ELF-1 (cell line): ENCODE data around the gene ALDH16A1.

Experiments used
- DNase-seq: peaks from one replicate; pipeline ENCODE4 v3.0.0-alpha.2; 2016; ENCODE audit warnings: low read depth, low spot score

ALDH16A1 gene

DNA sequence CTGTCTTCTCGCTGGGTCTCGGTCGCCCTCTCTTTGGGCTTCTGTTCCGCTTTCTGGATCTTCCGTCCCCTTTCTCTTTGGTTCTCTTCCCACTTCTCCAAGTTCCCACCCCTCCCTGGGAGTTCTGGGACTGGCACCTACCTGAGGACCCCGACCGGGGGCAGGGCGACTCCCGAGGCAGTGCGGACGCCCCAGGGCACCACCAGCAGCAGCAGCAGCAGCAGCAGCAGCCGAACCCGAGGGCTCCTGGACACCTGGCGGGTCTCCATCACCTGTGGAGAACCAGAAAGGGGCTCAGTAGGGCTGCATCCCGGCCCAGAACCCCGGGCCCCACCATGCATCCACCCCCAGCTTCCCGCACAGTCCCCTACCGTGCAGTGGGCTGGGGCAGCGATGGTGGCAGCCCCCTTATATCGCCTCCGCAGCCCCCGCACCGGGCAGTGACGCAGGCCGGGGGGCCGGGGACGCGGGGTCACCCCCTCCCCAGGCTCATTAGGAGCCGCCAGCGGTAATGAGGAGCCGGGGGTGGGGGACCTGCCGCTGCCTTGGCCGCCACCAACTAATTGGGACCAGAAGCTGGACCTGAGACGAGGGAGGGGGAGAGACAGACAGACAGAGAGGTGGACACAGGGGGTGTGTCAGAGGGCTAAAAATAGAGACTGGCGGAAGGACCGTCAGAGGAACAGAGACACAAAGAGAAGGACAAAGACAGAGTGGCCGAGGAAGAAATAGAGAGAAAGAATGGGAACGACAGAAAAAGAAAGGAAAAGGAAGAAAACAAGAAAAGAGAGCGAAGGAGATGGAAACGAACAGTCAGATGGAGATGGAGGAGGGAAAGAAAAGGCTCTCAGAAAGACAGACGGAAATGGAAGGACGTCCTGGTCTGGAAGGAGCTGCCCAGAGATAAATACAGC is 29.7 kb upstream of the ALDH16A1 start, which contains the start of gene PTH2:
TSS of gene PTH2 (minus strand) at position 371 of the 914 bp plus-strand sequence. CDS start at position 269, 102 bp downstream.
- no peak for DNase-seq

DNA sequence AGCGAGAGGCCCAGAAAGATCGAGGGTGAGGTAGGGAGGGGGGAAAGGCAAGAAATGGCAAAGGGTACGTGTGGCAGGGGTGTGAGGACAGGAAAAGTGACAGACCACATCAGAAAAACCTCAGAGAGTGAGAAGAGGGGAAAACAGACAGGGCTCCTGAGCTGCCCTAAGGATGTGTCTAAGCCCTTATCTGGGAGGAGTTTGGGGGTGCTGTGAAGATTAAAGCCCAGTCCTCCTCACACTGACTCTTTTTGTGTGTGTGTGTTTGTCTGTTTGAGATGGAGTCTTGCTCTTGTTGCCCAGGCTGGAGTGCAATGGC is 29.1 kb upstream of the ALDH16A1 start:
- no peak for DNase-seq

DNA sequence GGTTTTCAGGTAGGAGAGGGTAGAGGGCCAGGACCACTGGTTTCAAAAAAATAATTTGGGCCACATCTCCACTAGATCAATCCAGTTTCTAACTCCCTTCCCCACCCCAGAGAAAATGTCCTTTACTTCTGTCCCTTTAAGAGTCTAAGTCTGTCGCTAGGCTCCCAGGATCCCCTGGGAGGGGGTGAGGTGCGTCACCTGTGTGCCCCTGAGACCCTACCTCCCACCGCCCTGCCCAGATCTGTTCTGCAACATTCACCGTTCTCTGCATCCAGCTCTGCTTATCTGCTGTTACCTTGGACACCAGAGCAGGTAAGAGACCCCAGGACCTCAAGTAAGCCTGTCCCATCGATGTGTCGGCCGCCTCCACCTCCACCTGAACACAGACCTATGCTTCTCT is 27.8 kb upstream of the ALDH16A1 start, which contains the start of gene GFY:
TSS of gene GFY (plus strand) at position 211 of the 400 bp plus-strand sequence. CDS start 1,043 bp downstream, outside the sequence.
- DNase-seq: no peak

DNA sequence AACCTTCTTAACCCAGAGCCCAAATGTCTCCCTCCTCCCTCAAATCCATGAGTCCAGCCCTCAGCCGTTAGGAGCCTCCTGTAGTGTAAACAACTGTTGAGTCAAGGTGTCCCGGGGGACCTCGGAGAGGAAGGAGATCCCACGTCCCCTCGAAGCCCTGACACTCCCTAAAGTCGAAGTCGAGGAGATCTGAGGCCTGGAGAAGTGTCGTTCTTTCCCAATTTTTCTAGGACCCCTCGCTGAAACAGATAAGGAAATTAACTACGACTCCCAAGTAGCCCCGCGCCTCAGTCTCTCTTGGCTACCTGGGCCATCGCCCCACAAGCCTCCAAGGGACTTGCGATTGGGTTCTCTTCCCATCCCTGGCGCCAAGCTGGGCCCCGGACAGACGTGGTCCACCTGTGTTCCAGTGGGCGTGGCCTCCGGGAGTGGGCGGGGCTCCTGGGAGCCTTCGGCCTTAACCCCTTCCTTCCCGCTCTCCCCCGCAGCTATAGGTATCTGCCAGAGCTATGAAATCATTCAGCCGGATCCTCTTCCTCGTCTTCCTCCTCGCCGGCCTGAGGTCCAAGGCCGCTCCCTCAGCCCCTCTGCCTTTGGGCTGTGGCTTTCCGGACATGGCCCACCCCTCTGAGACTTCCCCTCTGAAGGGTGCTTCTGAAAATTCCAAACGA is 27.0 kb upstream of the ALDH16A1 start:
- peak; percentile 89 for DNase-seq

- no peak for DNase-seq
Measured at GRCh38 chr19:49427339-49427738, 25.7 kb upstream of the ALDH16A1 start.

DNA sequence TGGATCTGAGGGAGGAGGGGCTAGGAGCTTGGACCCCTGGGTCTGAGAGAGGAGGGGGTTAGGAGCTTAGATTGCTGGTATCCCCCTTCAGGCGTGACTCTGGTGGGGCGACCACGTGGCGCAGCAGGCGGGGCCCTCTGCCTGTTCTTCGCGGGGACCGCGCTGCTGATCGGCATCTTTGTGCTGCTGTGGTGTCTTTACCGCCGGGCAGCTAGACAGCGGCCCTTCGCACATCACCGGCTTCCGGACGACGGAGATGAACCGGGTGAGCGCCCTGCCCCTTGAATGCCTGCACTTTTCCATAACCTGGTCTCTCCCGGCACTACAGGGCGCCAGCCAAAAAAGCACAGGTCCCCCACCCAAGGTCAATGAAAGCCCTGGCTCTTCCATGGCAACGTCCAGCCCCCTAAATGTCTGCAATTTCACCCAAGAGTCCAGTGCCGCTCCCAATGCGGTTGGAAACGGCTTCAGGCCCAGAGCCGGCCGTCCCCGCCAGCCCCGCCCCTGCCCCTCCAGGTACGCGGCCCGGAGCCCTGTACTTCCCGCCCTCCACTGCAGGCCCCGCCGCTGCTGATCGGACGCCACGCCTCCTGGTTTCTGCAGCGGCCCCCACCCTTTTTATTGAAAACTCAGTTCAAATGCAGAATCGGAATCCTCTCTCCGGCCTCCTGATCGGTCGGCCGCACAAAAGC is 25.0 kb upstream of the ALDH16A1 start:
- DNase-seq: peak; percentile 63

- DNase-seq: no peak
Measured at GRCh38 chr19:49428547-49429451, 24.2 kb upstream of the ALDH16A1 start.

DNA sequence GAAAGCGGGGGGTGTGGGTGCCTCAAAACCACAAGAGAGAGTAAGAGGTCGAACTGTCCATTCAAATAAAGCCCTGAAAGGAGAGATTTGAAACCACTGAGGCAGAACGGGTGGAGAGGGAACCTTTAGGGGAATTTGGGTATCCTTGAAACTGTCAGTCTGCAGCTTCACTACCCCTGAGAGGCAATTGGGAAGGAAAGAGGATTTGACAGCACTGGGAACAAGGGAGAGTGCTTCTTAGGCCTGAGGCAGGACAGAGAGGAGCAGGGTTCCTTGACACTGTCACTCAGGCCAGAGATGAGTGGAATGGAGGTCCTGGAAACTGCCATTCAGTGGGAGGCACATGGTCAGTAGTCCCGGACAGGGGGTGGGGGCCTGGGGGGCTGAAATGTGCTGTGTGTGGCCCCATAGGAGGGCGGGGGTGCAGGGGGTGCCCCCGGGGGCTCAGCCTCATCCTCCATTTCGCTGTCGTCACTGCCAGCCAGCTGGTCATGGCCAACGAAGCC is 22.8 kb upstream of the ALDH16A1 start:
- DNase-seq: no peak

DNA sequence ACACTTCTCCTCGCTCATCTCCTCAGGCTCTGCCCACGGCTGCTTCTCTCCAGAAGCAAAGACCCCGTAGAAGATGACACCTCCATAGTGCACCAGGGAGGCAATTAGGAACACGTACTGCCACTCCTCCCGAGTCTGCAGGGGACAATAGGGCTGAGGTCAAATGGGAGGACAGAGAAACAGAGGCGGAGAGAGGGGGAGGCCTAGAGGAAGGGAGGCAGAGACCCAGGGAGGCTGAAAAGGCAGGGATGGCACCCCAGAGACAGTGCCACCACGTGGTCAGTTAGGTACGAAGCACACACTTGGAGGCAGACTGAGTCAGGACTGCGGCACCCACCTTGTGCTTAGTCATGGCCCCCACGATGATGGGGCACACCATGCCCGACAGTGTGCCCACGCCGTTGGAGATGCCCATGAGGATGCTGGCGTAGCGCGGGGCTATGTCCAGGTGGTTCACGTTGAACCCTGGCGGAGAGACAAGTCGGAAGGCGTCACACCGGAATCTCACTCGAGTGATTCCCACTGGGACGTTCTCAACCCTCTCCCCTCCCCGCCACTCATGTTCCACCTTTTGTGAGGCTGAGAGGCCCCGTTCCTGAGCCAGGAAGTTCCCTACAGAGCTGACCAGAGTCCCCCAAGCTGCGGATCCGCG is 22.2 kb upstream of the ALDH16A1 start:
- DNase-seq: no peak

DNA sequence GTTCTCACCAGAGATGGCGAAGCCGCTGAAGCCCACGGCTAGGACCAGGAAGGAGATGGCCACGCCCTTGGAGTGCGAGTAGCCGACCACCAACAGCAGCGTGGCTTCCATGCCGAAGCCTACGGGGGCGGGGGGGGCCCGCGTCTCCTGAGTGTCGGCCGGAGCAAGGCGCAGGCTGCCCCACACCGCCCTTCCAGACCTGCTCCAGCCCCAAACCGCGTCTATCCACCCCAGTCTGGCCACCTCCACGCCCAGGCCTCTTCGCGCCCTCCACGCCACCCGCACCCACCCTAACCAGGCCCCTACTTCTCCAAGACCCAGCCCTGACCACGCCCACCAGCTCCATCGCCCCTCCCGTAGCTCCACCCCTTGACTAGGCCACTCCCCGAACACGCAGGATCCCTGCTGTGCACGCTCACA is 21.7 kb upstream of the ALDH16A1 start:
- no peak for DNase-seq

DNA sequence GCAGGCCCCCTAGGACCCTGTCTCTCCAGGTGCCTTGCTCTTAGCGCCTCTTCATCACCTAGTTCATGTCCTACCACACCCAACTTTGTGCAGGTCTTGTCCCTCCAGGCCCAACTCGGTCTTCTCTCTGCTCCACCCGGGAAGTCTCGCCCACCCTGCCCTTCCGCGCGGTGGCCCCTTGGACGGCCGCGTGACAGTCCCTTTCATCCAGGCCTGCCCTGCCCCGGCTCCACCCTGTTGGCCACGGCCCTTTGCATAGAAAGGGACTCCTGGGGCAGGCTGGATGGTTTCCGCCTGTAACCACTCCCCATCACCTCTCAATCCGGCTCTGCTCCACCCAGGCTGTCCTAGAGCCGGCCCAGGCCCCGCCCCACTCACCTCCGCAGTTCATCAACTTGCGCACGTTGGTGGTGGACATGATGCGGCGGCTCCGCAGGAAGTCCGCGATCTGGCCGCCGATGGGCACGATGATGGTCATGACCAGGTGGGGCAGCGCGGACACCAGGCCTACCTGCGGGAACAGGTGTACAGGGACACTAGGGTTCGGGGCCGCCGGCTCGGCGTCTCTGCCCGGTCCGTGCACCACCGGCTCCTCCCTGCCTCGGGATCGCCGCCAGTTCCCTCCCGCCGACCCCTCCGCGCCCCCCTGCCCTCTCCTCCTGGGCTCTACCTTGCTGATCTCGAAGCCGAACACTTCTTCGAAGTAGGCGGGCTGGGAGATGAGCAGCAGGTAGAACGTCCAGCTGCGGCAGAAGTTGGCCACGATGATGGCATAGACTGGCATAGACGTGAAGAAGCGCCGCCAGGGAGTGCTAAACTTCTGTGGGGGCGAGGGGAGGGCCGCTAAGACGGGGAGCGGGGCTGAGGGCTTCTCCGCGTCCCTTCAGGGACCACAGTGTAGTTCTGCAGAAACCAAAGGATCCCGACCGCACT is 20.6 kb upstream of the ALDH16A1 start:
- peak; percentile 80 for DNase-seq

- DNase-seq: no peak
Measured at GRCh38 chr19:49433240-49433901, 19.7 kb upstream of the ALDH16A1 start.

- DNase-seq: no peak
Measured at GRCh38 chr19:49434907-49435583, 18.0 kb upstream of the ALDH16A1 start.

- no peak for DNase-seq
Measured at GRCh38 chr19:49435670-49436069, 17.4 kb upstream of the ALDH16A1 start.

GRCh38 chr19:49436381-49437017 is 16.5 kb upstream of the ALDH16A1 start:
- peak; percentile 85 for DNase-seq

GRCh38 chr19:49437231-49437630 is 15.8 kb upstream of the ALDH16A1 start:
- DNase-seq: no peak

- DNase-seq: no peak
Measured at GRCh38 chr19:49438261-49438660, 14.8 kb upstream of the ALDH16A1 start.

DNA sequence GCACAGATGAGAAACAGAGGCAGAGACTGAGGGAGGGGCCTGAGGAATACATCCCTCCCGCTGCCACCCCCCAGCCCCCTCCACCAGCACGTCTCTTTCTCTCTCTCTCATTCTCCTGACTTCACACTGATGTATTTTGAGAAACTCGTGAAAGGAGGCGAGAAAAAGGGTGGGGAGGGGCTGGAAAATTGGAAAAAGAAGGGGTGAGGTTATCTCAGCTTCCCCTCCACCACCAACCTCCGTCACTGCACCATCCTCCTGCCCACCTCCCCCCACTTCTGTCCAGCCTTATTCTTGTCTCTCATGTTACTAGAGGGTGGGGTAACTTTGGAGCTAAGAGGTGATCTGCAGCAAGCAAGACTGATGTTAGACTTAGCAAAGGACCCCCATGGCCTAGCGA is 13.2 kb upstream of the ALDH16A1 start:
- DNase-seq: no peak
